GM04503 (cell line): Measurements from ENCODE around the gene SGMS2.

ENCODE experiments used
- DNase-seq: peaks from one replicate; pipeline ENCODE4 v3.0.0-alpha.2; 2012; ENCODE audit warnings: low read depth

The SGMS2 gene

GRCh38 chr4:107824350-107825071 is at the start of gene SGMS2:
SGMS2 (plus strand) TSS chr4:107824932; CDS start chr4:107895554, 70,622 bp downstream.
- peak; percentile 61 for DNase-seq

DNA sequence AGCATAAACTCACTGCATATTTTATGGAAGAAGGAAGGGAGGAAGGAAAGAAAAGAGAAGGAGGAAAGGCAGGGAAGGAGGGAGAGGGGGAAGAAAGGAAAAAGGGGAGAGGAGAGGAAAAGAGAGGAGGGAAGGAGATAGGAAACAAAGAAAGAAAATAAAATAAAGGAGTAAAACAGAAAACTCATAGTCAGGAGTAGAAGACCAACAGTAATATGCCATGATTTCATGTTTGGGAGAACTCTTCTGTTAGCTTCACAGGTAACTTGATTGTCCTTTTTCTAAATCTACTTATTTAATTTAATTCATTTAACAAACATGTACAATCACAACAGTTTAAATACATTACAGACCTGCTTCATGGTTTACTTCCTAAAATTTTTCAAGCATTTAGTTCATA is 46.8 kb upstream of the SGMS2 start:
- DNase-seq, result no peak

DNA sequence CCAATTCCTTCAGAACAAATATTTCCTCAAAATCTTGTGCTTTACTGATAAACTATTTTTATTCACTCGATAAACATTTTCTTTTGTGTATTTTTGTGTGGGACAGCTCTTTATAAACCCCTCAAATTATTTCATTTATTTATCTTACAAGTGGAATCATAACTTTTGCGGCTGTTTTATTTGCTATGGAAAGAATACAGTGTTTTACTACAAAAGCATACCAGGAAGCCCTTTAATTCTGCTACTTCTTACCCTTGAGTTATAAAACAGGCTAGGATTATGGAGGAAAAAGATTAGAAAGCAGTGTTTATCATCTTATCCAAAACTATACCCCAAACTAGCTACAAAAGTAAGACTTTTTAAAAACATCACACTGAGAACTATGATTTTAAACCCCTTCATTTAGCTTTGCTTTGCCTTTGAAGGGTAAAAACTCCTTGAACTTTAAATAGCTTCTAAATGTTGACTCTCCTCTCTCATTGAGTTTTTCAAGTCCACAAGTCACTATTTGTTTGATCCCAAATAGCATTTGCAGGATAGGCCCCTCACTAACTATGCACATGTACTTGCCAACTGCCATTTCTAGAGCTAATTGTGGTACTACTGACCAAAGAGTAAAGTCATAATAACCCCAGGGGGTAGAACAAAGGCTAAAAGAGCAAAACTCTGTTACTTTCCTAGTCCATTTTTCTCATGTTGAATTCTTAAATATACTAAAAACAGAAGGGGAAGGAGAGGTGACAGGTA is 45.8 kb upstream of the SGMS2 start:
- DNase-seq, result no peak

DNA sequence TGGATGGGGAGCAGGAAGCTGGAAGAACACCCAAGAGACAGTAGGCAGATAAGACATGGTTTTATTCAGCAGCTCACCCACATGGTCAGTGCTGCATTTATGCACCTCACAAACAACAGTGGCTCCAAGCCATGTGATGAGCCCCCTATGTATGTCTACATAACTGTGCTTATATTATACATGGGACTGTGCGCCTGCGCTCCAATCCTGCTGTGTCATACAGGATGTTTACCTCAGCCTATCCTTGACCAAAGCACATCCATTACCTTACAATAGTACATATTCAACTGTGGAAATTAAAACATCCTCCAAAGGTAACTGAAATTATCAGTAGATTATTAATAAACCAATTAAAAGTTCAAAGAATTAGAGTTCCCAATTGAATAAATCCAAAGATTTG is 44.1 kb upstream of the SGMS2 start:
- DNase-seq, result no peak

DNA sequence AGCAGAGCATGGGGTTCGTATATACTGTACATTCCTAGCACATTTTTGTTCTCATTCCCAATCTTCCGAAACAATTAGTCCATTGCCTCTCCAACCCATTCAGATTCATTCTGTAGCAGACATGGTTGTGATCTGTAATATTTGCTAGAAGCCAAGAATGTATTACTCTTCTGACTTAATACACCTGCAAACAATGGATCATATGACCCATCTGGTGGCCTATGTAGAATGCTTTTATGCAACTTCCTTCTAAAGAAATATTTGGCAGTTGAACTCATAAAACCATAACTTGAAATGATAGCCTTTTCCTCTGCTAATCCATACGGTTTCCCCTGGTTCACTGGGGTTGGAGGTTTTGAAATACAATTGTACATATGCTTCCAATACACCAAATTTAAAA is 32.8 kb upstream of the SGMS2 start:
- DNase-seq, result no peak

- no peak for DNase-seq
Observed at GRCh38 chr4:107792711-107793110, 32.0 kb upstream of the SGMS2 start.

- DNase-seq, result no peak
Observed at GRCh38 chr4:107793996-107794395, 30.7 kb upstream of the SGMS2 start.

GRCh38 chr4:107799669-107800450 is 24.9 kb upstream of the SGMS2 start:
- no peak for DNase-seq

- no peak for DNase-seq
Observed at GRCh38 chr4:107800706-107801105, 24.0 kb upstream of the SGMS2 start.

GRCh38 chr4:107801766-107802211 is 22.9 kb upstream of the SGMS2 start:
- no peak for DNase-seq

DNA sequence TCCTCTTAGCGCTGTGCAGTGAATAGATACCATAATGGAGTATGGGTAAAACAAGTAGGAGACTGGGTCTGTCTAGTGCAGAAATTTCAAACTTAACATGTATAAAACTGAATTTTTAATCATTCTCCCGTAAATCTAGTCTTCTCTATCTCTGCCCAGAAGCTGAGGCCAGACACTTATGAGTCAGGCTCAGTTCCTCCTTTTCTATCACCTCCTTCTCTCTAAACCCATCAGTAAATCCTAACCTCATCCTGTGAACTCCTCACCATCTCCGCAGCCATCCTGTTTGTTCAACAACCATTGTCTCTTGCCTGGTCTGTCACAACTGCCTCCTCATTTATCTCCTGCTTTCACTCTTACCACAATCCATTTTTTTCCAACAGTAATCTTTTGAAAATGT is 19.8 kb upstream of the SGMS2 start:
- no peak for DNase-seq

DNA sequence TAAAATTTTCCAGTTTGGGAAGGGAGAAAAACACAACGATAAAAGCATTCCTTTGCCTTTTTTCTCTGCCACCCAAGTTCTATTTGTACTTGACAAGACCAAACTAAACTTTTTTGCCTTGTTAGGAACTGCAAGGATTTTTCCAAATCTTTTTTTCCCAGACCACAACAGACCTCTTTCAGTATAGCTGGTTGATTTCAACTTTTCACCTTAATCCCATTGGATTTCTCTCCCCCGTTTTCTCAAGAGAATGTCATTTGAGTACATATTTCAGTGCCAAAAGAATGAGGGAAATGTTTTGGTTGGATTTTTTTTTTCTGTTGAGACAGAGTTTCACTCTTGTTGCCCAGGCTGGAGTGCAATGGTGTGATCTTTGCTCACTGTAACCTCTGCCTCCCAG is 18.5 kb upstream of the SGMS2 start:
- DNase-seq, result no peak

DNA sequence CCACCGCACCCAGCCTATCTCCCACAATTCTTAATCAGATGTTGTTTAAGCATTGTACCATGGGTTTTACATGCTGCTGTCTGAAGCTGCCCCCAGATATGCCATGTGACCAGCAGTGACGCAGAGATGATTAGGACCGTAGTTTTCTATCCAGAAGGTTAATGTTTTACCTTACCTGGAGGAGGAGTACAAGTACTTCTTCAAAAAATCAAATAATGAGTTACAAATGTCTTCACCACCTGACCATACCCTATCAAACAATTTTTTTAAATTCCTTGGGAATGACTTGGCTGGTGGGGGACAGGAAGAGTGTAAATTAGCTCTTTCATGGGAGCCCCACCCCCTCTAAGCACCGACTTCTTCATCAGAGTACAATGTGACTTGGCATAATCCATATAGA is 16.2 kb upstream of the SGMS2 start:
- no peak for DNase-seq

DNA sequence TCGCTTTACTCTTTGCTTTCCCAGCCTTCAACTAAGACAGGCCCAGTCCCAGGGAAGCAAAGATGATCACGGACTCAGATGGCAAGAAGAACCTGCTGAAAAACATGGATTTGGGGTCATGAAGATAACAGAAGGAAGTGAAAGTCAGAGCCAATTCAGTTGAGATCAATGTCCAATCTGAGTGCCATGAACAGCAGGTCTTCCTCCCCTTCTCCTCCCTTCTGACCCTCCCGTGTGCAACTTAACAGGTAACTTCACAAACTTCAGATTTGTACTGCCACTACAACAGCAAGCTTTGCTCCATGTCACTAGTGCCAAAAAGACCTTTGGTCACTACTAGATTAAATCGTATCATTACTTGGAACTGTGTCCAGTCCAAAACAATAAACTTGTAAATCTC is 15.5 kb upstream of the SGMS2 start:
- no peak for DNase-seq

DNA sequence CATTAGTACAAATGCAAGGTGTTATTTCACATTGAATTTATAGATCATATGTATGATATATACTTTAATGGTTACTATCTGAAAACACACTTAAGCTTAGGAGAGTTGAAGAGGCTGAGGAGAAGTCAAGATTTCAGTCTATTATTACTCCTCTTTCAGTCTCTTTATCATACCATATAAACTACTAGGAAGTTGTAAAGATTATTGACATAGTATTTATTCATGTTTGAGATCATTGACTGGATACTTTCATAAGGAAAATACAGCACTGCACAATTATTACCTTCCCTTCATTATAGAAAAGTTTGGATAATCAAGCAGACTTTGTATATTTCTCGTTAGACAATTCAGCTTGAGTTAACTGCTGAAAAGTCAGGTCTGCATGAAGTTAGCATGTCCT is 10.0 kb upstream of the SGMS2 start:
- no peak for DNase-seq

DNA sequence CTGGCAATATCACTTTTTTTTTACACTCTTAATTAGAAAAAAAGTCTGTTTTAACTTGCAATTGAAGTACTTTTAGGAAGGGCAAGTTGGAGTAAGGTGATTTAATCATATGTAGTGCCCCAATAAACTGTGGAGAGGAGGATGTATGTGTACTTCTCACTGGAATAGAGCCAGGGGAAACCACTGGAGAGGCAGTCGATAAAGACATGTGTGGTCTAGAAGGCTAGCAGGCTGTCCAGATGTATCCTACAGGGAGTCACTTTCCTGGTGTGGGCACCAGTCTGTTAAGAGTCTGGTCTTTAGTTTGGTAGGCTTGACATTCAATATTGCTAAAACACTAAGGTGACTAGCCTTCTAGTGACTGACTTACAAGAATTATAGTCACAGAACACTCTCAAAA is 9.6 kb upstream of the SGMS2 start:
- DNase-seq, result no peak

DNA sequence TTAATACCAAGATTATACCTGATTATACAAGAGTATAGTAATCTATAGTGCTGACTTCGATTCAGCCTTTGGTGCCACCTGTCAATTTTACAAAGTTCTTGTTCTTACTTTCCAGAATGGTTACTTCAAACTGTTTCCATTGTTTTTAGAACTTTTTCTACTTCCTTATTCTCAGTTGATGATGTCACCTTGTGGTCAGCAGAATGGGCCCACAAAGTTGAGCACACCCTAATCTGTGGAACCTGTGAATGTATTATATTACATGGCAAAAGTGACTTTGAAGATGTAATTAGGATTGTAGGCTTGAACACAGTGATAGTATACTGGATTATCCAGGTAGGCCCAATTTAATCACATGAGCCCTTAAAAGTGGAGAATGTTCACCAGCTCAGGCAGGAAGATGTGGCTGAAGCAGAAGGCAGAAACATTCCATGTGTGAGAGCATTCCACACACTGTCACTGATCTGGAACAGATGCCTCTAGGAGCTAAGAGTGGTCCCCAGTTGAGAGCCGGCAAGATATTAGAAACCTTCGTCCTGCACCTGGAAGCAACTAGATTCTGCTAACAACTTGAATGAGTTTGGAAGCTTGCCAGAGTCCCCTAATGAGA is 6.3 kb upstream of the SGMS2 start:
- DNase-seq, result no peak

GRCh38 chr4:107823870-107824349 is 822 bp upstream of the SGMS2 start:
- DNase-seq, result no peak

DNA sequence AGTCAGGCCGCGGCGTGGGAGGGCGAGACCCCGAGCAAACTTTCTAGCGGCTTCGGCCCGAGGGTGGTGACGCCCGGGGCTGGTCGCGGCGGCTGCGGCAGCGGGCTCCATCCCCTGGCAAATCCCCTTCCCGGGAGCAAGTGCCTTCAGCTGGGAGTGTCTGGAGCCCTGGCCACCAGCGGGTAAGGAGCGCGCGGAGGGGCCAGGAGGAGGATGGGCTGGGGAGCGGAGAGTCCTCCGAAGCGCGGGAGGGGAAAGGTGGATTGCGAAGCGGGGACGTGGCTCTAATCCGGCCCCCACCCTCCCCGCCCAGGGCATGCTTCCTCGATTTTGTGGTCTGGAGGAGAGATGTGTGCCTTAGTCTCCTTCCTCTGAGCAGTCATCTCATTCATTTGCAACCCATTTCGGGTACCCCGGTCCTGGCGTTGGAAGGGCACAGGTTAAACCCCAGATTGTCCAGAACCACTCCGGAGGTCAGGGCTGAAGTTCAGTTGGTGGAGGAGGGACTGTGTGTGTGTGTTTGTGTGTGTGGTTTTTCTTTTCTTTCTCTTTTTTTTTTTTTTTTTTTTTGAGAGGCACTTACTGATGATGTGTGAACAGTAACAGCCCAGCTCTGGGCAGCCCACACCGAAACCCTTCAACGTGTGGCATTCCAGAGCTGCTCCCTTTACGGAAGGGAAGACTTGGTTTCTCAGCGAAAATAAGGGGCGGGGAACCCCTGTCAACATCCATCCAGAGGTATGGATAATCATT is 516 bp downstream of the SGMS2 start:
- no peak for DNase-seq

GRCh38 chr4:107826421-107826980 is 1.8 kb downstream of the SGMS2 start:
- no peak for DNase-seq
